Activated T-helper 2 cell treated with anti-CD3 and anti-CD28 coated beads, Interferon-gamma antibody, Interleukin-2, Interleukin-4, amounts not matched to agents 10 μg/mL and 5 μg/mL and 100 μg/mL, durations not matched to agents 14 hours and 24 hours and 36 hours (primary cell): Measurements from ENCODE around the gene TAF4. TPM values are rescaled to one million over a fixed set of nuclear protein-coding genes. Genes with fewer than 3 reads are reported as not detected.

Experiments
- DNase-seq: peaks from one replicate; pipeline ENCODE4 v3.0.0; 2021; ENCODE audit warnings: low spot score
- H3K27ac Mint-ChIP-seq: one replicate; pipeline ENCODE4 v1.8.0; 2021; ENCODE audit warnings: mixed read lengths
- H3K27me3 Mint-ChIP-seq: one replicate; pipeline ENCODE4 v1.8.0; 2021; ENCODE audit warnings: low read depth, mixed read lengths
- H3K36me3 Mint-ChIP-seq: one replicate; pipeline ENCODE4 v1.8.0; 2021; ENCODE audit warnings: low read depth, mixed read lengths
- H3K4me1 Mint-ChIP-seq: one replicate; pipeline ENCODE4 v1.8.0; 2021; ENCODE audit warnings: low read depth, mixed read lengths
- H3K4me3 Mint-ChIP-seq: one replicate; pipeline ENCODE4 v1.8.0; 2021; ENCODE audit warnings: low read depth, mild to moderate bottlenecking, moderate library complexity, mixed read lengths
- H3K9me3 Mint-ChIP-seq: one replicate; pipeline ENCODE4 v1.8.0; 2021; ENCODE audit warnings: mixed read lengths
- intact Hi-C: fragments of 100-400 bp; cut with micrococcal nuclease; formaldehyde crosslinking; loops from one replicate; pipeline ENCODE4 v1.15.1; 2023
- total RNA-seq: library from RNA; stranded (reverse); gene quantifications from 2 replicates; pipeline ENCODE4 v1.2.3, GENCODE V29; 2022

TAF4 gene
- 23.6 and 26.9 TPM in 2 replicates for total RNA-seq

GRCh38 chr20:62065674-62066338 lies at the start of gene TAF4:
Gene TAF4, minus strand, starts transcription at chr20:62065881. Its CDS starts 71 bp downstream, at chr20:62065810.
- Mint-ChIP-seq H3K27ac (peak within 1 kb of the TSS; percentile 80), H3K4me3 (peak within 1 kb of the TSS; percentile 79), H3K36me3 (peaks cover 17% of the 10 kb centered on the region), H3K9me3 (peaks cover 2% of the 10 kb centered on the region), H3K4me1 (peaks cover 32% of the 10 kb centered on the region), H3K27me3 (peaks cover 8% of the 10 kb centered on the region)
- intact Hi-C loops, result loop anchor here (1.0 to 5.0 kb wide), 3 partner anchors 55 to 236 kb away; partner anchors contain the start of gene ADRM1
- DNase-seq, result peak; percentile 80

GRCh38 chr20:62114894-62115293 lies 49.2 kb upstream of the TAF4 start:
- Mint-ChIP-seq H3K27ac (no peak overlapping the region), H3K4me3 (no peak overlapping the region), H3K27me3 (no peaks in the 10 kb centered on the region), H3K4me1 (peaks cover 8% of the 10 kb centered on the region), H3K9me3 (peaks cover 14% of the 10 kb centered on the region), H3K36me3 (peaks cover 4% of the 10 kb centered on the region)
- DNase-seq, result no peak
- intact Hi-C loops, result no loop called here

GRCh38 chr20:62112368-62112767 lies 46.7 kb upstream of the TAF4 start:
- no peak overlapping the region for H3K27ac Mint-ChIP-seq
- peaks cover 37% of the 10 kb centered on the region for H3K9me3 Mint-ChIP-seq
- intact Hi-C loops, result no loop called here
- no peaks in the 10 kb centered on the region for H3K27me3 Mint-ChIP-seq
- no peak for DNase-seq
- peaks cover 2% of the 10 kb centered on the region for H3K4me1 Mint-ChIP-seq
- peaks cover 14% of the 10 kb centered on the region for H3K36me3 Mint-ChIP-seq
- no peak overlapping the region for H3K4me3 Mint-ChIP-seq

GRCh38 chr20:62111148-62111547 lies 45.5 kb upstream of the TAF4 start:
- no peaks in the 10 kb centered on the region for H3K27me3 Mint-ChIP-seq
- H3K27ac Mint-ChIP-seq, result no peak overlapping the region
- no peak for DNase-seq
- no peaks in the 10 kb centered on the region for H3K4me1 Mint-ChIP-seq
- peaks cover 17% of the 10 kb centered on the region for H3K36me3 Mint-ChIP-seq
- peaks cover 47% of the 10 kb centered on the region for H3K9me3 Mint-ChIP-seq
- H3K4me3 Mint-ChIP-seq, result no peak overlapping the region
- intact Hi-C loops, result no loop called here

GRCh38 chr20:62105592-62105991 lies 39.9 kb upstream of the TAF4 start:
- Mint-ChIP-seq H3K27ac (no peak overlapping the region), H3K36me3 (peaks cover 22% of the 10 kb centered on the region), H3K4me1 (no peaks in the 10 kb centered on the region), H3K27me3 (no peaks in the 10 kb centered on the region), H3K4me3 (no peak overlapping the region), H3K9me3 (peaks cover 66% of the 10 kb centered on the region)
- intact Hi-C loops, result no loop called here
- no peak for DNase-seq

- Mint-ChIP-seq H3K4me1 (no peaks in the 10 kb centered on the region), H3K36me3 (peaks cover 18% of the 10 kb centered on the region), H3K4me3 (no peak overlapping the region), H3K27me3 (no peaks in the 10 kb centered on the region), H3K27ac (no peak overlapping the region), H3K9me3 (peaks cover 64% of the 10 kb centered on the region)
- intact Hi-C loops, result no loop called here
- no peak for DNase-seq
These were observed 39.2 kb upstream of the TAF4 start for GRCh38 chr20:62104791-62105345.

- no peaks in the 10 kb centered on the region for H3K4me1 Mint-ChIP-seq
- no peak overlapping the region for H3K4me3 Mint-ChIP-seq
- H3K27ac Mint-ChIP-seq, result no peak overlapping the region
- peaks cover 60% of the 10 kb centered on the region for H3K9me3 Mint-ChIP-seq
- peaks cover 16% of the 10 kb centered on the region for H3K36me3 Mint-ChIP-seq
- DNase-seq, result no peak
- intact Hi-C loops, result no loop called here
- H3K27me3 Mint-ChIP-seq, result no peaks in the 10 kb centered on the region
These were observed 38.6 kb upstream of the TAF4 start for GRCh38 chr20:62104234-62104789.

- Mint-ChIP-seq H3K9me3 (peaks cover 54% of the 10 kb centered on the region), H3K27ac (no peak overlapping the region), H3K4me1 (no peaks in the 10 kb centered on the region), H3K27me3 (no peaks in the 10 kb centered on the region), H3K36me3 (peaks cover 13% of the 10 kb centered on the region), H3K4me3 (no peak overlapping the region)
- no peak for DNase-seq
- intact Hi-C loops, result no loop called here
These were observed 38.0 kb upstream of the TAF4 start for GRCh38 chr20:62103508-62104233.

GRCh38 chr20:62101078-62101477 lies 35.4 kb upstream of the TAF4 start:
- no peaks in the 10 kb centered on the region for H3K4me1 Mint-ChIP-seq
- peaks cover 30% of the 10 kb centered on the region for H3K9me3 Mint-ChIP-seq
- no peak for DNase-seq
- peaks cover 5% of the 10 kb centered on the region for H3K36me3 Mint-ChIP-seq
- H3K27ac Mint-ChIP-seq, result no peak overlapping the region
- intact Hi-C loops, result no loop called here
- H3K4me3 Mint-ChIP-seq, result no peak overlapping the region
- no peaks in the 10 kb centered on the region for H3K27me3 Mint-ChIP-seq

- Mint-ChIP-seq H3K36me3 (no peaks in the 10 kb centered on the region), H3K4me1 (no peaks in the 10 kb centered on the region), H3K27ac (no peak overlapping the region), H3K27me3 (no peaks in the 10 kb centered on the region), H3K4me3 (no peak overlapping the region), H3K9me3 (peaks cover 18% of the 10 kb centered on the region)
- intact Hi-C loops, result no loop called here
- no peak for DNase-seq
These were observed 32.3 kb upstream of the TAF4 start for GRCh38 chr20:62097881-62098407.

- Mint-ChIP-seq H3K36me3 (no peaks in the 10 kb centered on the region), H3K9me3 (peaks cover 23% of the 10 kb centered on the region), H3K4me3 (no peak overlapping the region), H3K4me1 (no peaks in the 10 kb centered on the region), H3K27ac (no peak overlapping the region), H3K27me3 (no peaks in the 10 kb centered on the region)
- intact Hi-C loops, result no loop called here
- no peak for DNase-seq
These were observed 31.0 kb upstream of the TAF4 start for GRCh38 chr20:62096421-62097380.

- Mint-ChIP-seq H3K27ac (no peak overlapping the region), H3K27me3 (no peaks in the 10 kb centered on the region), H3K9me3 (peaks cover 14% of the 10 kb centered on the region), H3K4me3 (no peak overlapping the region), H3K4me1 (no peaks in the 10 kb centered on the region), H3K36me3 (no peaks in the 10 kb centered on the region)
- no peak for DNase-seq
- intact Hi-C loops, result no loop called here
These were observed 23.7 kb upstream of the TAF4 start for GRCh38 chr20:62089393-62089792.
